ENCODE data around the gene SFTA2. TPM values are rescaled to one million over a fixed set of nuclear protein-coding genes. Genes with fewer than 3 reads are reported as not detected.

SFTA2 gene
- total RNA-seq, 1 experiment from 2014 or later, result not detected

DNA sequence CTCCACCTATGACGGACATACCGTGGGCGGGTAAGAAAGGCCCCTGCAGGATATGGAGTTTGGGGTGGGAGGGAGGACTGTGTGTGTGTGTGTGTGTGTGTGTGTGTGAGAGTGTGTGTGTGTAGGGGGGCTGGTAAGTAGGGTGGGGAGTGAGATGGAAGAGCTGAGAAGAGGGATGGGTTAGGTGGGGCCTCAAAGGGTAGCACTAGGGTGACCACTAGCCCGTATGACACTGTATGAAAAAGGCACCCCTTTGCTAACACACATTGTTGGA is 40.6 kb downstream of the SFTA2 start:
- Histone ChIP-seq H3K4me3 (replicated peaks in 1 of 2; ENCODE audit: low read depth in 1 of 2, low read length in 2 of 2) (no peak overlapping the region), H3K4me1 (ENCODE audit: control insufficient read depth in 1 of 2, insufficient read depth in 2 of 2, low read length in 2 of 2) (peaks cover 22% of the 10 kb centered on the region in 2 experiments), H2AFZ (ENCODE audit: low read depth, low read length, poor library complexity, severe bottlenecking) (no peak overlapping the region), H3K9me3 (ENCODE audit: control insufficient read depth in 1 of 2, insufficient read depth in 1 of 2, low read depth in 1 of 2, low read length in 2 of 2) (no peaks in the 10 kb centered on the region), H3K9ac (ENCODE audit: low read length) (no peak overlapping the region), H3K36me3 (ENCODE audit: control insufficient read depth in 1 of 2, insufficient read depth in 2 of 2, low read length in 2 of 2) (peaks cover 55% of the 10 kb centered on the region in 2 experiments), H3K27me3 (ENCODE audit: insufficient read depth, low read length) (no peaks in the 10 kb centered on the region), H4K20me1 (ENCODE audit: insufficient read depth) (no peaks in the 10 kb centered on the region), H3K79me2 (ENCODE audit: insufficient read depth, low read length) (peaks cover 47% of the 10 kb centered on the region), H3K27ac (ENCODE audit: low read depth, low read length) (no peak overlapping the region), H3K9me2 (ENCODE audit: insufficient read depth) (no peaks in the 10 kb centered on the region), H3K4me2 (ENCODE audit: low read length) (no peak overlapping the region)
- intact Hi-C loops (cut with micrococcal nuclease), result no loop called here
- CTCF ChIA-PET, result no interaction called here
- TF ChIP-seq EZH2 (IDR thresholded peaks at IDR 0.05), result no peak
- TF ChIP-seq JUND (IDR thresholded peaks at IDR 0.05), result no peak
- no peak for TF ChIP-seq EGR1 (IDR thresholded peaks at IDR 0.05; ENCODE audit: low read depth)
- TF ChIP-seq TCF7L2 (IDR thresholded peaks at IDR 0.05; ENCODE audit: borderline replicate concordance, extremely low read depth, insufficient read depth, insufficient read length), result no peak
- TF ChIP-seq, protein P1, sequence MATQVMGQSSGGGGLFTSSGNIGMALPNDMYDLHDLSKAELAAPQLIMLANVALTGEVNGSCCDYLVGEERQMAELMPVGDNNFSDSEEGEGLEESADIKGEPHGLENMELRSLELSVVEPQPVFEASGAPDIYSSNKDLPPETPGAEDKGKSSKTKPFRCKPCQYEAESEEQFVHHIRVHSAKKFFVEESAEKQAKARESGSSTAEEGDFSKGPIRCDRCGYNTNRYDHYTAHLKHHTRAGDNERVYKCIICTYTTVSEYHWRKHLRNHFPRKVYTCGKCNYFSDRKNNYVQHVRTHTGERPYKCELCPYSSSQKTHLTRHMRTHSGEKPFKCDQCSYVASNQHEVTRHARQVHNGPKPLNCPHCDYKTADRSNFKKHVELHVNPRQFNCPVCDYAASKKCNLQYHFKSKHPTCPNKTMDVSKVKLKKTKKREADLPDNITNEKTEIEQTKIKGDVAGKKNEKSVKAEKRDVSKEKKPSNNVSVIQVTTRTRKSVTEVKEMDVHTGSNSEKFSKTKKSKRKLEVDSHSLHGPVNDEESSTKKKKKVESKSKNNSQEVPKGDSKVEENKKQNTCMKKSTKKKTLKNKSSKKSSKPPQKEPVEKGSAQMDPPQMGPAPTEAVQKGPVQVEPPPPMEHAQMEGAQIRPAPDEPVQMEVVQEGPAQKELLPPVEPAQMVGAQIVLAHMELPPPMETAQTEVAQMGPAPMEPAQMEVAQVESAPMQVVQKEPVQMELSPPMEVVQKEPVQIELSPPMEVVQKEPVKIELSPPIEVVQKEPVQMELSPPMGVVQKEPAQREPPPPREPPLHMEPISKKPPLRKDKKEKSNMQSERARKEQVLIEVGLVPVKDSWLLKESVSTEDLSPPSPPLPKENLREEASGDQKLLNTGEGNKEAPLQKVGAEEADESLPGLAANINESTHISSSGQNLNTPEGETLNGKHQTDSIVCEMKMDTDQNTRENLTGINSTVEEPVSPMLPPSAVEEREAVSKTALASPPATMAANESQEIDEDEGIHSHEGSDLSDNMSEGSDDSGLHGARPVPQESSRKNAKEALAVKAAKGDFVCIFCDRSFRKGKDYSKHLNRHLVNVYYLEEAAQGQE (IDR thresholded peaks at IDR 0.05; ENCODE audit: low read depth), result no peak
- TF ChIP-seq, protein P2, sequence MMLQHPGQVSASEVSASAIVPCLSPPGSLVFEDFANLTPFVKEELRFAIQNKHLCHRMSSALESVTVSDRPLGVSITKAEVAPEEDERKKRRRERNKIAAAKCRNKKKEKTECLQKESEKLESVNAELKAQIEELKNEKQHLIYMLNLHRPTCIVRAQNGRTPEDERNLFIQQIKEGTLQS (IDR thresholded peaks at IDR 0.05), result no peak
- no peak for TF ChIP-seq CEBPB (IDR thresholded peaks at IDR 0.05; ENCODE audit: low read depth)
- TF ChIP-seq POLR2AphosphoS5 (IDR thresholded peaks at IDR 0.05; ENCODE audit: low read depth, low read length), result no peak
- no peak for TF ChIP-seq SIN3A (IDR thresholded peaks at IDR 0.05; ENCODE audit: low read depth)
- TF ChIP-seq EZH2phosphoT487 (IDR thresholded peaks at IDR 0.05; ENCODE audit: borderline replicate concordance), result no peak
- TF ChIP-seq, protein P3, sequence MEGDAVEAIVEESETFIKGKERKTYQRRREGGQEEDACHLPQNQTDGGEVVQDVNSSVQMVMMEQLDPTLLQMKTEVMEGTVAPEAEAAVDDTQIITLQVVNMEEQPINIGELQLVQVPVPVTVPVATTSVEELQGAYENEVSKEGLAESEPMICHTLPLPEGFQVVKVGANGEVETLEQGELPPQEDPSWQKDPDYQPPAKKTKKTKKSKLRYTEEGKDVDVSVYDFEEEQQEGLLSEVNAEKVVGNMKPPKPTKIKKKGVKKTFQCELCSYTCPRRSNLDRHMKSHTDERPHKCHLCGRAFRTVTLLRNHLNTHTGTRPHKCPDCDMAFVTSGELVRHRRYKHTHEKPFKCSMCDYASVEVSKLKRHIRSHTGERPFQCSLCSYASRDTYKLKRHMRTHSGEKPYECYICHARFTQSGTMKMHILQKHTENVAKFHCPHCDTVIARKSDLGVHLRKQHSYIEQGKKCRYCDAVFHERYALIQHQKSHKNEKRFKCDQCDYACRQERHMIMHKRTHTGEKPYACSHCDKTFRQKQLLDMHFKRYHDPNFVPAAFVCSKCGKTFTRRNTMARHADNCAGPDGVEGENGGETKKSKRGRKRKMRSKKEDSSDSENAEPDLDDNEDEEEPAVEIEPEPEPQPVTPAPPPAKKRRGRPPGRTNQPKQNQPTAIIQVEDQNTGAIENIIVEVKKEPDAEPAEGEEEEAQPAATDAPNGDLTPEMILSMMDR (IDR thresholded peaks at IDR 0.05 in 2 of 3, conservative IDR thresholded peaks at IDR 0.05 in 1 of 3; ENCODE audit: borderline replicate concordance in 1 of 3, insufficient read depth in 1 of 3, low read depth in 2 of 3, low read length in 2 of 3), result no peak
- POLR2A ChIA-PET, result no interaction called here
- no peak for DNase-seq (ENCODE audit: low read depth, low spot score)
- RAD21 ChIA-PET (ENCODE audit: low non-redundant PET in 1 of 2, low total read pairs in 2 of 2, uncharacterized antibody in 2 of 2, unreplicated experiment in 2 of 2), result no interaction called here
- no peak for ATAC-seq
- no TSS peak for BruUV-seq (replicated peaks)
